ENCODE data around the gene CDH26.

The CDH26 gene

DNA sequence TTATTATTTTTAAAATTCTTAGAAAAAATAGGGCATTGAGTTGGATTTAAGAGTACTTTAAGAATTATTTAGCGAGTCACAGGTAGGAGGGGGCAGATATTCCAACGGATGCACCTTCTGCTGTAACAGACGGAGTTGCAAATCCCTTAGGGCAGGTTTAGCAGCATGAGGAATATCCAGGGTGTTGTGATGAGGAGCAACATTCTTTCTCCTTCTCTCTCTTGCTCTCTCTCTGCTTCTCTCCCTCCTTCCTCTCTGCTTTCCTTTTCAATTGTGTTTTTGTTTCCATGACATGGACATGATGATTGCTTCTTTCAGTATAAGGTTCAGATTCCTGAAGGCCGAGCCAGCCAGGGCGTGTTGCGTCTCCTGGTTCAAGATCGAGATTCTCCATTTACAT is 28.9 kb downstream of the CDH26 start:
- no peak for TF ChIP-seq CTCF (IDR thresholded peaks at IDR 0.05; ENCODE audit: low read depth, low read length)
- Histone ChIP-seq H3K4me3 (ENCODE audit: low read depth, low read length) (no peak overlapping the region), H3K27ac (peak overlapping the region; percentile 85), H3K9me3 (ENCODE audit: severe bottlenecking) (no peaks in the 10 kb centered on the region), H3K27me3 (ENCODE audit: insufficient read depth, low read depth, severe bottlenecking) (no peaks in the 10 kb centered on the region), H3K36me3 (no peaks in the 10 kb centered on the region)
- DNase-seq: peak; percentile 43

DNA sequence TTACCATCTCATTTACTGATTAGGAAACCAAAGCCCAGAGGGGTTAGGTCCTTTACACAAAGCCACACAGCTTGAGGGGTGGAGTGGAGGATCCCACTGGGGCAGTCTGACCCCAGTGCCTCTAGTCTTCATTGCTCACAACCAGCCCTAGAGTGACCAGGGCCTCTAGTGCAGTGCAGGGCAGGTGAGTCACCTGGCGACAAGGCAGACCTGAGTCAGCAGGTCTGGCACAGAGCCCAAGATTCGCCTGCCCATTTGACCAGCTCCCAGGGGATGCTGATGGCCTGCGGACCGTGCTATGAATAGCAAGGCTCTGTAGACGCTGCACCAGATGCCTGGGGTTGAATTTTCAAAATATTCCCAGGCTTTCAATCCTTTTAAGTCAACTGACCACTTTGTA is 29.9 kb downstream of the CDH26 start:
- DNase-seq: no peak
- Histone ChIP-seq H3K27me3 (ENCODE audit: insufficient read depth, low read depth, severe bottlenecking) (no peaks in the 10 kb centered on the region), H3K4me3 (ENCODE audit: low read depth, low read length) (no peak overlapping the region), H3K36me3 (no peaks in the 10 kb centered on the region), H3K27ac (peak overlapping the region; percentile 85), H3K9me3 (ENCODE audit: severe bottlenecking) (no peaks in the 10 kb centered on the region)
- TF ChIP-seq CTCF (IDR thresholded peaks at IDR 0.05; ENCODE audit: low read depth, low read length): no peak

GRCh38 chr20:59992526-59993084 is 34.4 kb downstream of the CDH26 start:
- no peak for TF ChIP-seq CTCF (IDR thresholded peaks at IDR 0.05; ENCODE audit: low read depth, low read length)
- Histone ChIP-seq H3K27ac (no peak overlapping the region), H3K4me3 (ENCODE audit: low read depth, low read length) (no peak overlapping the region), H3K27me3 (ENCODE audit: insufficient read depth, low read depth, severe bottlenecking) (no peaks in the 10 kb centered on the region), H3K9me3 (ENCODE audit: severe bottlenecking) (no peaks in the 10 kb centered on the region), H3K36me3 (no peaks in the 10 kb centered on the region)
- DNase-seq: no peak

GRCh38 chr20:59993736-59994430 is 35.7 kb downstream of the CDH26 start:
- no peak for DNase-seq
- Histone ChIP-seq H3K27ac (no peak overlapping the region), H3K36me3 (no peaks in the 10 kb centered on the region), H3K27me3 (ENCODE audit: insufficient read depth, low read depth, severe bottlenecking) (no peaks in the 10 kb centered on the region), H3K4me3 (ENCODE audit: low read depth, low read length) (no peak overlapping the region), H3K9me3 (ENCODE audit: severe bottlenecking) (no peaks in the 10 kb centered on the region)
- TF ChIP-seq CTCF (IDR thresholded peaks at IDR 0.05; ENCODE audit: low read depth, low read length): no peak

GRCh38 chr20:59994697-59995122 is 36.5 kb downstream of the CDH26 start:
- Histone ChIP-seq H3K27me3 (ENCODE audit: insufficient read depth, low read depth, severe bottlenecking) (no peaks in the 10 kb centered on the region), H3K27ac (no peak overlapping the region), H3K9me3 (ENCODE audit: severe bottlenecking) (no peaks in the 10 kb centered on the region), H3K4me3 (ENCODE audit: low read depth, low read length) (no peak overlapping the region), H3K36me3 (no peaks in the 10 kb centered on the region)
- no peak for TF ChIP-seq CTCF (IDR thresholded peaks at IDR 0.05; ENCODE audit: low read depth, low read length)
- no peak for DNase-seq

DNA sequence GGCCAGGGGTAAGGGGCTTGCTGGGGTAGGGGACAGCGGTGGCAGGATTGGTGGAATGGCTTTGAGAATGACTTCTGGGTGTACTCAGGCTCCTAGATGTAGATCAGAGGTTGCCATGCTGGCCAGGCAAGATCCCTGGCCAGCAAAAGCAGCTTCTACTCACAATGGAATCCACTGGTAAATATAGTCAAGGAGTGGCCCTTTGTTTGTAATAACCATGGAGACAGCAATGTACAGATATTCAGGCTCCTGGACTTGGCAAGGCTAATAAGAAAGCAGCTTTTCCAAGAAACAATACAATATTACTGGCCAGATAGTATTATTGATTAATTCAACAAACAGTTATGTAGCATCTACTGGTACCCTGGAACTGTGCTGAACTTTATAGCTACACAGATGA is 37.9 kb downstream of the CDH26 start:
- TF ChIP-seq CTCF (IDR thresholded peaks at IDR 0.05; ENCODE audit: low read depth, low read length): no peak
- no peaks in the 10 kb centered on the region for H3K27me3 ChIP-seq (ENCODE audit: insufficient read depth, low read depth, severe bottlenecking)
- no peaks in the 10 kb centered on the region for H3K36me3 ChIP-seq
- no peak overlapping the region for H3K4me3 ChIP-seq (ENCODE audit: low read depth, low read length)
- DNase-seq: no peak
- no peak overlapping the region for H3K27ac ChIP-seq
- no peaks in the 10 kb centered on the region for H3K9me3 ChIP-seq (ENCODE audit: severe bottlenecking)
